ENCODE data around the gene PRR7.

The PRR7 gene

GRCh38 chr5:177440211-177440989 lies 6.2 kb upstream of the PRR7 start:
- Histone ChIP-seq H3K36me3 (ENCODE audit: insufficient read depth, low read length) (peaks cover 59% of the 10 kb centered on the region), H3K4me1 (ENCODE audit: insufficient read depth, low read length, severe bottlenecking) (peaks cover 1% of the 10 kb centered on the region), H3F3A (ENCODE audit: insufficient read depth, low read length) (no peaks in the 10 kb centered on the region), H3K9ac (ENCODE audit: low read length) (no peak overlapping the region), H2AFZ (ENCODE audit: low read length) (no peak overlapping the region), H3K27me3 (ENCODE audit: insufficient read depth, low read length) (no peaks in the 10 kb centered on the region), H3K4me3 (ENCODE audit: low read depth, low read length, poor library complexity, severe bottlenecking) (no peak overlapping the region), H4K20me1 (ENCODE audit: insufficient read depth, low read length) (no peaks in the 10 kb centered on the region), H3K27ac (ENCODE audit: low read depth, low read length, poor library complexity, severe bottlenecking) (no peak overlapping the region), H3K9me3 (ENCODE audit: low read length) (no peaks in the 10 kb centered on the region), H3K4me2 (ENCODE audit: low read length) (no peak overlapping the region), H3K79me2 (ENCODE audit: insufficient read depth, low read length) (no peaks in the 10 kb centered on the region), H3K9me2 (ENCODE audit: low read depth, low read length) (no peaks in the 10 kb centered on the region)
- TF ChIP-seq, protein P1, sequence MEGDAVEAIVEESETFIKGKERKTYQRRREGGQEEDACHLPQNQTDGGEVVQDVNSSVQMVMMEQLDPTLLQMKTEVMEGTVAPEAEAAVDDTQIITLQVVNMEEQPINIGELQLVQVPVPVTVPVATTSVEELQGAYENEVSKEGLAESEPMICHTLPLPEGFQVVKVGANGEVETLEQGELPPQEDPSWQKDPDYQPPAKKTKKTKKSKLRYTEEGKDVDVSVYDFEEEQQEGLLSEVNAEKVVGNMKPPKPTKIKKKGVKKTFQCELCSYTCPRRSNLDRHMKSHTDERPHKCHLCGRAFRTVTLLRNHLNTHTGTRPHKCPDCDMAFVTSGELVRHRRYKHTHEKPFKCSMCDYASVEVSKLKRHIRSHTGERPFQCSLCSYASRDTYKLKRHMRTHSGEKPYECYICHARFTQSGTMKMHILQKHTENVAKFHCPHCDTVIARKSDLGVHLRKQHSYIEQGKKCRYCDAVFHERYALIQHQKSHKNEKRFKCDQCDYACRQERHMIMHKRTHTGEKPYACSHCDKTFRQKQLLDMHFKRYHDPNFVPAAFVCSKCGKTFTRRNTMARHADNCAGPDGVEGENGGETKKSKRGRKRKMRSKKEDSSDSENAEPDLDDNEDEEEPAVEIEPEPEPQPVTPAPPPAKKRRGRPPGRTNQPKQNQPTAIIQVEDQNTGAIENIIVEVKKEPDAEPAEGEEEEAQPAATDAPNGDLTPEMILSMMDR (IDR thresholded peaks at IDR 0.05; ENCODE audit: low read length): no peak
- TF ChIP-seq EZH2 (IDR thresholded peaks at IDR 0.05; ENCODE audit: borderline replicate concordance, low read length): no peak

DNA sequence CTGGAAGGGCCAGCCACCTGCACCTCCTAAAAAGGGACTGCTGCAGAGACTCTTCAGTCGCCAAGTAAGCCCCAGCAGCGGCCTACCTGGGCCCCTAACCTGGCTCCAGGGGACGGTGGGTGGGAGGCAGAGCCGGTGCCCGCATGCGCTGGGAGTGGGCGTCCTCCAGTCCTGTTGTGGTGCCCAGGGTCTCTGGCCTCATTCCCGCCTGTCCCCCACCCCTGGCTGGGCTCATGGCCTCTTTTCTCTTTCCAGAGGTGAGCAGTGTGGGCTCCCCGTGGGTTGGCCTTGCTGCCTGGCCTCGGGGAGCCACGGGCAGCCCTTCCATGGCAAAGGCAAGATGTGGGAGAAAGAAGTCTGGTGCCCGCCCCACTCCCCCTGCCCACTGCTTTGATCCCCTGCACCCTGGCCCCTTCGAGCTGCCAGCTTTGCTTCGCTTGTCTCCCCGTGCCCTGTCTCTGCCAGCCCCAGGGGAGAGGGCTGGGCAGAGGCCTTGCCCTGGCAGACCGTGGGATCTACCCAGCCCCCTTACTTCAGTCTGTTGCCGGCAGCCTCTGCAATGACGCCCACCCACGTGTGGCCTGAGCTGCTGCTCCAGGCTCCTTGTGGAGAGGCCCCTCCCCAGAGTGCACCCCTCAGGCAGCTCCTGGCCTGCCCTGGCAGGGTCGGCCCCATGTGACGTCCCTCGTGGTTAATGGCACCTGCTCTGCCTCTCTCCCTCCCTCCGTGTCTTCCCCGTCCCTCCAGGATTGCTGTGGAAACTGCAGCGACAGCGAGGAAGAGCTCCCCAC lies 5.4 kb upstream of the PRR7 start:
- Histone ChIP-seq H3K4me2 (ENCODE audit: low read length) (no peak overlapping the region), H3K27ac (ENCODE audit: low read depth, low read length, poor library complexity, severe bottlenecking) (no peak overlapping the region), H3K9me3 (ENCODE audit: low read length) (no peaks in the 10 kb centered on the region), H4K20me1 (ENCODE audit: insufficient read depth, low read length) (no peaks in the 10 kb centered on the region), H3K36me3 (ENCODE audit: insufficient read depth, low read length) (peaks cover 52% of the 10 kb centered on the region), H3F3A (ENCODE audit: insufficient read depth, low read length) (no peaks in the 10 kb centered on the region), H3K4me3 (ENCODE audit: low read depth, low read length, poor library complexity, severe bottlenecking) (no peak overlapping the region), H3K79me2 (ENCODE audit: insufficient read depth, low read length) (no peaks in the 10 kb centered on the region), H3K4me1 (ENCODE audit: insufficient read depth, low read length, severe bottlenecking) (peaks cover 9% of the 10 kb centered on the region), H2AFZ (ENCODE audit: low read length) (no peak overlapping the region), H3K9ac (ENCODE audit: low read length) (no peak overlapping the region), H3K9me2 (ENCODE audit: low read depth, low read length) (no peaks in the 10 kb centered on the region), H3K27me3 (ENCODE audit: insufficient read depth, low read length) (no peaks in the 10 kb centered on the region)
- TF ChIP-seq, protein P1 (IDR thresholded peaks at IDR 0.05; ENCODE audit: low read length): no peak
- TF ChIP-seq EZH2 (IDR thresholded peaks at IDR 0.05; ENCODE audit: borderline replicate concordance, low read length): no peak

- Histone ChIP-seq H4K20me1 (ENCODE audit: insufficient read depth, low read length) (no peaks in the 10 kb centered on the region), H3K79me2 (ENCODE audit: insufficient read depth, low read length) (no peaks in the 10 kb centered on the region), H3K4me2 (ENCODE audit: low read length) (no peak overlapping the region), H3F3A (ENCODE audit: insufficient read depth, low read length) (no peaks in the 10 kb centered on the region), H3K9me2 (ENCODE audit: low read depth, low read length) (no peaks in the 10 kb centered on the region), H3K36me3 (ENCODE audit: insufficient read depth, low read length) (peaks cover 42% of the 10 kb centered on the region), H2AFZ (ENCODE audit: low read length) (no peak overlapping the region), H3K4me1 (ENCODE audit: insufficient read depth, low read length, severe bottlenecking) (peaks cover 11% of the 10 kb centered on the region), H3K9me3 (ENCODE audit: low read length) (no peaks in the 10 kb centered on the region), H3K27me3 (ENCODE audit: insufficient read depth, low read length) (no peaks in the 10 kb centered on the region), H3K4me3 (ENCODE audit: low read depth, low read length, poor library complexity, severe bottlenecking) (no peak overlapping the region), H3K27ac (ENCODE audit: low read depth, low read length, poor library complexity, severe bottlenecking) (no peak overlapping the region), H3K9ac (ENCODE audit: low read length) (no peak overlapping the region)
- TF ChIP-seq, protein P1 (IDR thresholded peaks at IDR 0.05; ENCODE audit: low read length): no peak
- no peak for TF ChIP-seq EZH2 (IDR thresholded peaks at IDR 0.05; ENCODE audit: borderline replicate concordance, low read length)
These were observed 4.4 kb upstream of the PRR7 start for GRCh38 chr5:177442066-177442826.
